ENCODE measurements around the gene ABCC12. TPM values are rescaled to one million over a fixed set of nuclear protein-coding genes. Genes with fewer than 3 reads are reported as not detected.
A peak's percentile ranks its signal among the peaks of the same experiment; 100 is the strongest.

ABCC12 gene
- polyA plus RNA-seq, 2 of the 4 experiments (the other 2 are of a cell fraction): 0.23 TPM; not detected in 1

- no peak for DNase-seq (ENCODE audit: low read depth in 1 of 2, low spot score in 1 of 2)
- 87% methylated on average over 3 of the region's 3 CpGs for WGBS (ENCODE audit: missing lambda C conversion rate)
- H3K4me3 ChIP-seq: no peak overlapping the region
- peak overlapping the region; percentile 48 for H3K4me2 ChIP-seq
- TF ChIP-seq POLR2A (IDR thresholded peaks at IDR 0.05; ENCODE audit: low read length): no peak
- peak; percentile 83 for TF ChIP-seq KDM1A (IDR thresholded peaks at IDR 0.05; ENCODE audit: low read depth)
- no peak for TF ChIP-seq ESRRA (IDR thresholded peaks at IDR 0.05; ENCODE audit: borderline replicate concordance, low read length)
- no peak for TF ChIP-seq NR3C1 (IDR thresholded peaks at IDR 0.05)
- TF ChIP-seq HDAC2 (IDR thresholded peaks at IDR 0.05): peak; percentile 67; the same call in 1 of the 2 replicates
- TF ChIP-seq BCL3 (IDR thresholded peaks at IDR 0.05): no peak
- no peak for TF ChIP-seq PHF8 (IDR thresholded peaks at IDR 0.05; ENCODE audit: borderline replicate concordance, low read depth)
- peaks cover 63% of the 10 kb centered on the region for H3K4me1 ChIP-seq
- FAIRE-seq: no peak
- ChIA-PET POLR2A (no interaction called here), CTCF (interaction anchor here (1.0 to 3.2 kb wide), 3 partner anchors 24 to 990 kb away, joined by 3 to 11 read pairs (median 3); no protein-coding TSS in a partner anchor)
- no peak for ATAC-seq
- peak overlapping the region; percentile 61 to 79; a peak in 5 of 6 replicates for H3K27ac ChIP-seq
- H3K9me3 ChIP-seq: no peaks in the 10 kb centered on the region
These were observed 23.1 kb downstream of the ABCC12 start for GRCh38 chr16:48132696-48133095.

GRCh38 chr16:48131201-48131935, 24.4 kb downstream of the ABCC12 start:
- peaks cover 70% of the 10 kb centered on the region for H3K4me1 ChIP-seq
- FAIRE-seq (no peak), DNase-seq (ENCODE audit: low read depth in 1 of 2, low spot score in 1 of 2) (no peak), ATAC-seq (no peak)
- peak overlapping the region; percentile 48 for H3K4me2 ChIP-seq
- CTCF ChIA-PET: interaction anchor here (1.5 to 3.2 kb wide), 2 partner anchors 16 to 25 kb away, joined by 4 to 11 read pairs; no protein-coding TSS in a partner anchor
- TF ChIP-seq RCOR1 (IDR thresholded peaks at IDR 0.05; ENCODE audit: low read depth, low read length) (no peak), NFE2L2 (conservative IDR thresholded peaks at IDR 0.05; ENCODE audit: low read length) (no peak), GATA3 (IDR thresholded peaks at IDR 0.05; ENCODE audit: borderline replicate concordance) (no peak), RNF2 (IDR thresholded peaks at IDR 0.05; ENCODE audit: borderline replicate concordance, low read depth) (no peak), HEYL (CRISPR knock-in tag; IDR thresholded peaks at IDR 0.05) (no peak), MAFK (IDR thresholded peaks at IDR 0.05; ENCODE audit: partially characterized antibody) (no peak), RARB (CRISPR knock-in tag; IDR thresholded peaks at IDR 0.05) (no peak), BHLHE40 (IDR thresholded peaks at IDR 0.05; ENCODE audit: low read depth, low read length) (no peak), MYC (IDR thresholded peaks at IDR 0.05; ENCODE audit: borderline replicate concordance, low read length) (no peak)
- peak overlapping the region; percentile 61 to 79 for H3K27ac ChIP-seq
- WGBS (ENCODE audit: missing lambda C conversion rate): 85% methylated on average over 6 of the region's 6 CpGs
- H3K9me3 ChIP-seq: no peaks in the 10 kb centered on the region
- POLR2A ChIA-PET: no interaction called here
- no peak overlapping the region for H3K4me3 ChIP-seq

- no peak overlapping the region for H3K4me3 ChIP-seq
- ChIA-PET POLR2A (no interaction called here), CTCF (interaction anchor here (1.2 to 1.8 kb wide), 2 partner anchors 12 to 26 kb away, joined by 4 to 5 read pairs; partner anchors contain the start of gene ABCC12)
- DNase-seq (ENCODE audit: low read depth in 1 of 2, low spot score in 1 of 2) (peak in 1 of 2 experiments; percentile 88), ATAC-seq (peak in 1 of 2 experiments; percentile 58; a peak in 3 of 6 replicates), FAIRE-seq (peak; percentile 32)
- peak overlapping the region; percentile 60 for H3K4me2 ChIP-seq
- peak overlapping the region; percentile 89 to 90 for H3K27ac ChIP-seq
- no peaks in the 10 kb centered on the region for H3K9me3 ChIP-seq
- 5% methylated on average over 3 of the region's 3 CpGs for WGBS (ENCODE audit: missing lambda C conversion rate)
- H3K4me1 ChIP-seq: peaks cover 78% of the 10 kb centered on the region
- TF ChIP-seq FOSL2 (IDR thresholded peaks at IDR 0.05): 0 out of 2 replicates have a peak, but pooled peaks have one; percentile 20
- TF ChIP-seq FOSL2 (CRISPR knock-in tag; IDR thresholded peaks at IDR 0.05): peak; percentile 77
- TF ChIP-seq HOXB13 (CRISPR knock-in tag; IDR thresholded peaks at IDR 0.05; ENCODE audit: low read depth): no peak
- TF ChIP-seq JUNB (IDR thresholded peaks at IDR 0.05): peak; percentile 58
- no peak for TF ChIP-seq RAD21 (conservative IDR thresholded peaks at IDR 0.05 in 1 of 2, IDR thresholded peaks at IDR 0.05 in 1 of 2)
- peak; percentile 46 to 48; a peak in 2 of 5 replicates for TF ChIP-seq EP300 (IDR thresholded peaks at IDR 0.05)
- 0 out of 2 replicates have a peak, but pooled peaks have one; percentile 79 for TF ChIP-seq HOXB5 (CRISPR knock-in tag; IDR thresholded peaks at IDR 0.05)
- no peak for TF ChIP-seq MAZ (IDR thresholded peaks at IDR 0.05; ENCODE audit: borderline replicate concordance, low read depth, low read length)
- no peak for TF ChIP-seq E2F6 (IDR thresholded peaks at IDR 0.05; ENCODE audit: borderline replicate concordance, low read depth)
- TF ChIP-seq CEBPB (IDR thresholded peaks at IDR 0.05): peak in 1 of 2 experiments; percentile 59; a peak in 1 of 4 replicates
- TF ChIP-seq GATA3 (IDR thresholded peaks at IDR 0.05; ENCODE audit: borderline replicate concordance): peak; percentile 86; the same call in 1 of the 2 replicates
- peak; percentile 46; the same call in 1 of the 2 replicates for TF ChIP-seq MAX (IDR thresholded peaks at IDR 0.05)
- no peak for TF ChIP-seq HOXA7 (CRISPR knock-in tag; IDR thresholded peaks at IDR 0.05)
- TF ChIP-seq BCL3 (IDR thresholded peaks at IDR 0.05): peak; percentile 35; the same call in 1 of the 3 replicates
- no peak for TF ChIP-seq USF2 (IDR thresholded peaks at IDR 0.05)
- peak; percentile 17 for TF ChIP-seq MAFK (IDR thresholded peaks at IDR 0.05; ENCODE audit: partially characterized antibody)
- TF ChIP-seq ZSCAN20 (CRISPR knock-in tag; IDR thresholded peaks at IDR 0.05): 0 out of 2 replicates have a peak, but pooled peaks have one; percentile 55
- no peak for TF ChIP-seq RNF2 (IDR thresholded peaks at IDR 0.05; ENCODE audit: borderline replicate concordance, low read depth)
- no peak for TF ChIP-seq ZNF302 (CRISPR knock-in tag; IDR thresholded peaks at IDR 0.05)
These were observed 25.9 kb downstream of the ABCC12 start for GRCh38 chr16:48129926-48130325.

All from A549 (cell line).